K562 (cell line): ENCODE results near the gene LPAR5.

Source experiments
- HOXB6 ChIP-seq: fragments of 250-450 bp; sonication (Bioruptor Pico); IDR thresholded peaks from 2 replicates; pipeline ENCODE4 v1.5.1; 2022; ENCODE audit warnings: mild to moderate bottlenecking, borderline replicate concordance
- POLR2AphosphoS5 ChIP-seq: IDR thresholded peaks from 2 replicates; pipeline ENCODE4 v1.6.1; 2011; ENCODE audit warnings: mild to moderate bottlenecking, low read depth, low read length, moderate library complexity; ENCODE audit not compliant: control insufficient read depth, insufficient read depth

DNA sequence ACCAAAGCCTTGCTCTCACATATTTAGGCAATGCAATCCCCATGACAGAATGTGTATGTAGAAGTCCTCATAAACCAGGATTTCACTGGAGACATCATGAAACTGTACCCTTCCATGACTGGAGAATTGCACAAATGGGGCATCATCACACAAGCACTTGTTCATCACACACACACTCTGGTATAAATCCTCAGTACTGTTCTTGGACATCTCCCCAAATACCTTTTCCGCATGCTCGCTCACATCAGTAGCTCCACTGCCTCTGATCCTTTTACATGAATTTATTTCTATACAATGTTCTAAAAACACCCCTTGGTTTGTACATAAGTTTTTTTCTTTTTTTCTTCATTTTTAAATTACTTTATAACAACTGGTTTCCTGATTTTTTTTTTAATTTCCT is 30.5 kb upstream of the LPAR5 start:
- TF ChIP-seq HOXB6 (CRISPR knock-in tag) = no peak
- no peak for TF ChIP-seq POLR2AphosphoS5
